Trophoblast cell (in vitro differentiated cells and primary cell): Measurements from ENCODE around the gene FCHSD2.

Source experiments
- DNase-seq, 2 donors: peaks; one replicate each; pipeline ENCODE4 v3.0.0-alpha.2; 2016
- H2AFZ ChIP-seq: 2 replicates; pipeline ENCODE4 v1.6.1; 2013; ENCODE audit warnings: low read length, moderate library complexity, mild to moderate bottlenecking; ENCODE audit not compliant: insufficient read depth, poor library complexity
- H2AK5ac ChIP-seq: 2 replicates; pipeline ENCODE4 v1.6.1; 2013; ENCODE audit warnings: mild to moderate bottlenecking, low read length
- H2BK120ac ChIP-seq: 2 replicates; pipeline ENCODE4 v1.6.1; 2013; ENCODE audit warnings: low read length, mild to moderate bottlenecking, moderate library complexity; ENCODE audit not compliant: insufficient read depth, poor library complexity
- H2BK12ac ChIP-seq: 2 replicates; pipeline ENCODE4 v1.6.1; 2013; ENCODE audit warnings: mild to moderate bottlenecking, low read length, moderate library complexity
- H2BK5ac ChIP-seq: 2 replicates; pipeline ENCODE4 v1.6.1; 2013; ENCODE audit warnings: low read length, low read depth, moderate library complexity, mild to moderate bottlenecking; ENCODE audit not compliant: poor library complexity
- H3K14ac ChIP-seq: 2 replicates; pipeline ENCODE4 v1.6.1; 2013; ENCODE audit warnings: mild to moderate bottlenecking, low read length
- H3K18ac ChIP-seq: 2 replicates; pipeline ENCODE4 v1.6.1; 2013; ENCODE audit warnings: mild to moderate bottlenecking, low read length
- H3K23ac ChIP-seq: 2 replicates; pipeline ENCODE4 v1.6.1; 2013; ENCODE audit warnings: low read length
- H3K27ac ChIP-seq: 2 replicates; pipeline ENCODE4 v1.5.1; 2013; ENCODE audit warnings: low read depth, mild to moderate bottlenecking, inconsistent platforms, low read length, moderate library complexity
- H3K27me3 ChIP-seq: 2 replicates; pipeline ENCODE4 v1.6.1; 2013; ENCODE audit warnings: inconsistent platforms, mild to moderate bottlenecking, low read length, moderate library complexity; ENCODE audit not compliant: insufficient read depth
- H3K36me3 ChIP-seq, 2 experiments: 1 replicate in 1 of 2; 2 replicates in 1 of 2; pipeline ENCODE4 v1.6.1; 2013; ENCODE audit warnings: low read length in 2 of 2, mild to moderate bottlenecking in 2 of 2, moderate library complexity in 1 of 2; ENCODE audit not compliant: insufficient read depth in 2 of 2, control insufficient read depth in 1 of 2
- H3K4ac ChIP-seq: 2 replicates; pipeline ENCODE4 v1.6.1; 2013; ENCODE audit warnings: low read depth, mild to moderate bottlenecking, low read length, moderate library complexity
- H3K4me1 ChIP-seq, 2 experiments: 1 replicate in 1 of 2; 2 replicates in 1 of 2; pipeline ENCODE4 v1.6.1; 2013; ENCODE audit warnings: low read length in 2 of 2, mild to moderate bottlenecking in 2 of 2, moderate library complexity in 1 of 2; ENCODE audit not compliant: insufficient read depth in 2 of 2, control insufficient read depth in 1 of 2
- H3K4me2 ChIP-seq: 2 replicates; pipeline ENCODE4 v1.6.1; 2013; ENCODE audit warnings: inconsistent platforms, mild to moderate bottlenecking, low read length, moderate library complexity
- H3K4me3 ChIP-seq: 2 replicates; pipeline ENCODE4 v1.5.1; 2013; ENCODE audit warnings: mild to moderate bottlenecking, low read depth, low read length, inconsistent platforms
- H3K79me1 ChIP-seq: one replicate; pipeline ENCODE4 v1.6.1; 2013; ENCODE audit warnings: low read length
- H3K79me2 ChIP-seq: 2 replicates; pipeline ENCODE4 v1.6.1; 2013; ENCODE audit warnings: low read length, mild to moderate bottlenecking; ENCODE audit not compliant: control insufficient read depth, insufficient read depth, poor library complexity
- H3K9ac ChIP-seq: 2 replicates; pipeline ENCODE4 v1.6.1; 2013; ENCODE audit warnings: mild to moderate bottlenecking, low read length
- H3K9me3 ChIP-seq: 2 replicates; pipeline ENCODE4 v1.6.1; 2013; ENCODE audit warnings: low read depth, mild to moderate bottlenecking, control low read depth, inconsistent platforms, low read length; ENCODE audit not compliant: insufficient read depth
- H4K12ac ChIP-seq: 2 replicates; pipeline ENCODE4 v1.6.1; 2013; ENCODE audit warnings: low read depth, mild to moderate bottlenecking, low read length, moderate library complexity
- H4K8ac ChIP-seq: 2 replicates; pipeline ENCODE4 v1.6.1; 2013; ENCODE audit warnings: low read depth, mild to moderate bottlenecking, low read length, moderate library complexity
- H4K91ac ChIP-seq: one replicate; pipeline ENCODE4 v1.6.1; 2013; ENCODE audit warnings: low read depth, mild to moderate bottlenecking, low read length, moderate library complexity
- WGBS: extraction: QIAGEN DNeasy Blood & Tissue Kit; methylation state at CpG from one replicate; pipeline ENCODE4 v1.1.7; 2013; ENCODE audit warnings: missing lambda C conversion rate; ENCODE audit not compliant: insufficient read length, insufficient coverage; ENCODE audit errors: extremely low coverage; 5-methylcytosine and 5-hydroxymethylcytosine counted together

Gene FCHSD2

GRCh38 chr11:73172992-73173656, 31.0 kb upstream of the FCHSD2 start:
- Histone ChIP-seq H3K18ac (no peak overlapping the region), H3K36me3 (no peaks in the 10 kb centered on the region), H2AK5ac (no peak overlapping the region), H3K23ac (no peak overlapping the region), H3K79me1 (no peaks in the 10 kb centered on the region), H3K4me1 (peaks cover 11 to 16% of the 10 kb centered on the region in 2 experiments), H3K4me2 (no peak overlapping the region), H4K91ac (no peak overlapping the region), H4K8ac (no peak overlapping the region), H3K14ac (no peak overlapping the region), H2BK120ac (no peak overlapping the region), H3K9me3 (no peaks in the 10 kb centered on the region), H3K9ac (no peak overlapping the region), H3K4ac (no peak overlapping the region), H2BK5ac (no peak overlapping the region), H3K79me2 (no peaks in the 10 kb centered on the region), H2BK12ac (no peak overlapping the region), H3K4me3 (no peak overlapping the region), H3K27me3 (no peaks in the 10 kb centered on the region), H3K27ac (no peak overlapping the region), H2AFZ (no peak overlapping the region), H4K12ac (no peak overlapping the region)
- WGBS = no CpG with 5 or more reads among the region's 4 CpGs
- no peak for DNase-seq

GRCh38 chr11:73171436-73172161, 29.5 kb upstream of the FCHSD2 start:
- H3K4me1 ChIP-seq = peaks cover 10 to 13% of the 10 kb centered on the region in 2 experiments
- no peak overlapping the region for H3K14ac ChIP-seq
- H3K4ac ChIP-seq = no peak overlapping the region
- no peak for DNase-seq
- no peaks in the 10 kb centered on the region for H3K79me2 ChIP-seq
- H3K4me2 ChIP-seq = no peak overlapping the region
- no peaks in the 10 kb centered on the region for H3K27me3 ChIP-seq
- no CpG with 5 or more reads among the region's 8 CpGs for WGBS
- H4K12ac ChIP-seq = no peak overlapping the region
- no peaks in the 10 kb centered on the region for H3K36me3 ChIP-seq
- H2BK120ac ChIP-seq = no peak overlapping the region
- no peaks in the 10 kb centered on the region for H3K9me3 ChIP-seq
- H3K4me3 ChIP-seq = no peak overlapping the region
- no peak overlapping the region for H3K23ac ChIP-seq
- no peak overlapping the region for H4K91ac ChIP-seq
- H2BK5ac ChIP-seq = no peak overlapping the region
- H2AK5ac ChIP-seq = no peak overlapping the region
- no peak overlapping the region for H3K9ac ChIP-seq
- no peak overlapping the region for H3K27ac ChIP-seq
- no peak overlapping the region for H3K18ac ChIP-seq
- no peak overlapping the region for H2AFZ ChIP-seq
- H2BK12ac ChIP-seq = no peak overlapping the region
- no peaks in the 10 kb centered on the region for H3K79me1 ChIP-seq
- no peak overlapping the region for H4K8ac ChIP-seq

GRCh38 chr11:73170140-73170539, 28.0 kb upstream of the FCHSD2 start:
- Histone ChIP-seq H3K79me1 (no peaks in the 10 kb centered on the region), H3K23ac (no peak overlapping the region), H3K9ac (no peak overlapping the region), H3K14ac (no peak overlapping the region), H2BK5ac (no peak overlapping the region), H4K91ac (no peak overlapping the region), H3K79me2 (no peaks in the 10 kb centered on the region), H3K4ac (no peak overlapping the region), H2BK12ac (no peak overlapping the region), H3K27ac (no peak overlapping the region), H4K8ac (no peak overlapping the region), H3K4me3 (no peak overlapping the region), H3K4me1 (peaks cover 8 to 11% of the 10 kb centered on the region in 2 experiments), H3K4me2 (no peak overlapping the region), H4K12ac (no peak overlapping the region), H2AFZ (no peak overlapping the region), H3K36me3 (no peaks in the 10 kb centered on the region), H3K18ac (no peak overlapping the region), H2BK120ac (no peak overlapping the region), H3K9me3 (no peaks in the 10 kb centered on the region), H2AK5ac (no peak overlapping the region), H3K27me3 (no peaks in the 10 kb centered on the region)
- WGBS = no CpG with 5 or more reads among the region's 2 CpGs
- DNase-seq = peak; percentile 80 to 82

- DNase-seq = no peak
- Histone ChIP-seq H3K4me1 (peaks cover 8 to 11% of the 10 kb centered on the region in 2 experiments), H3K79me2 (no peaks in the 10 kb centered on the region), H3K9ac (no peak overlapping the region), H3K79me1 (no peaks in the 10 kb centered on the region), H3K27ac (no peak overlapping the region), H3K9me3 (no peaks in the 10 kb centered on the region), H2BK12ac (no peak overlapping the region), H2BK5ac (no peak overlapping the region), H3K4me2 (no peak overlapping the region), H4K91ac (no peak overlapping the region), H4K12ac (no peak overlapping the region), H2AFZ (no peak overlapping the region), H3K4me3 (no peak overlapping the region), H2BK120ac (no peak overlapping the region), H3K23ac (no peak overlapping the region), H2AK5ac (no peak overlapping the region), H3K14ac (no peak overlapping the region), H3K36me3 (no peaks in the 10 kb centered on the region), H3K27me3 (no peaks in the 10 kb centered on the region), H3K18ac (no peak overlapping the region), H4K8ac (no peak overlapping the region), H3K4ac (no peak overlapping the region)
- no CpG with 5 or more reads among the region's 11 CpGs for WGBS
These were observed 26.9 kb upstream of the FCHSD2 start for GRCh38 chr11:73168925-73169579.
